ENCODE results near the gene PRKCA.

Gene PRKCA

DNA sequence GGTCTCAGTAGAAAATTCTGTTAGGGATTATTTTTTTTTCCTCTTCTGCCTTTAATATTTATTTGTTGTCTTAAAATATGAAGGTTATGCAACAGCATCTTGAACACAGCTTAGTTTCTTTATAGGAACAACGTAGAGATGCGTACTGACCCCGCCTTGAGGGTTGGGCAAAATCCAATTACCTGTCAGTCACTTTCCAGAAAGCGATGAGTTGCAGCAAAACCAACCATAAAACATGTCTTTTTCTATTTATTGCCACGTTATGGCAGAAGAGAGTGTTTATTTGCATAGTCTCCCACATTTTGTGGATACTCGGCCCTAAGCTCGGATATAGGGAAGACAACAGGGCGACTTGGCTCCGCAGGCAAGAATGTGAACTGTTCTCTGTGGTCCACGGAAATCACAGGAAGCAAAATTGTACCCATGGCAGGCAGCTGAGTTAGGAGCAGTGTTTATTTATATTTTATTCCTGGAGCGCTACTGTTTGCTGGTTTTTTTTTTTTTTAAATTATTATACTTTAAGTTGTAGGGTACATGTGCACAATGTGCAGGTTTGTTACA, 488.2 kb downstream of the PRKCA start:
- TF ChIP-seq, protein P1, sequence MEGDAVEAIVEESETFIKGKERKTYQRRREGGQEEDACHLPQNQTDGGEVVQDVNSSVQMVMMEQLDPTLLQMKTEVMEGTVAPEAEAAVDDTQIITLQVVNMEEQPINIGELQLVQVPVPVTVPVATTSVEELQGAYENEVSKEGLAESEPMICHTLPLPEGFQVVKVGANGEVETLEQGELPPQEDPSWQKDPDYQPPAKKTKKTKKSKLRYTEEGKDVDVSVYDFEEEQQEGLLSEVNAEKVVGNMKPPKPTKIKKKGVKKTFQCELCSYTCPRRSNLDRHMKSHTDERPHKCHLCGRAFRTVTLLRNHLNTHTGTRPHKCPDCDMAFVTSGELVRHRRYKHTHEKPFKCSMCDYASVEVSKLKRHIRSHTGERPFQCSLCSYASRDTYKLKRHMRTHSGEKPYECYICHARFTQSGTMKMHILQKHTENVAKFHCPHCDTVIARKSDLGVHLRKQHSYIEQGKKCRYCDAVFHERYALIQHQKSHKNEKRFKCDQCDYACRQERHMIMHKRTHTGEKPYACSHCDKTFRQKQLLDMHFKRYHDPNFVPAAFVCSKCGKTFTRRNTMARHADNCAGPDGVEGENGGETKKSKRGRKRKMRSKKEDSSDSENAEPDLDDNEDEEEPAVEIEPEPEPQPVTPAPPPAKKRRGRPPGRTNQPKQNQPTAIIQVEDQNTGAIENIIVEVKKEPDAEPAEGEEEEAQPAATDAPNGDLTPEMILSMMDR (IDR thresholded peaks at IDR 0.05; ENCODE audit: extremely low read depth, missing control alignments), result no peak
- DNase-seq (ENCODE audit: low spot score), result no peak

DNA sequence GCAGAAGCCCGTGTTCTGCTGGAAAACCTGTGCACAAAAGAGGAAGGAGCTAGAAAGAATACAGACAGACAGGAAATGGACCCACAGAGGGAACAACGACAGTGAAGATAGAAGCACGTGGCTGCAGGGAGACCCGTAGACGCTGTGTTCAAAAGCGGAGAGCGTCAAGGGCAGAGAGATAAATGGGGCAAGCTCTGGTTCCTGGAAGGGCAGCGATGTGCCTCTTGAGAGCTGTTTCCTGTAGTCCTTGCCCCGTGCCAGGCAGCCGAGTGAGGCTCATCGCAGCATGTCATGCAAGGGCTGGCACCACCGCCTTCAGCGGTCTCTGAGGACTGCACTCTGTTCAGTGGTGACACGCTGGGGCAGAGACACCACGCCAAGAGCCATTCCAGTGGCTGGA, 488.9 kb downstream of the PRKCA start:
- TF ChIP-seq, protein P1 (IDR thresholded peaks at IDR 0.05; ENCODE audit: extremely low read depth, missing control alignments), result no peak
- no peak for DNase-seq (ENCODE audit: low spot score)

DNA sequence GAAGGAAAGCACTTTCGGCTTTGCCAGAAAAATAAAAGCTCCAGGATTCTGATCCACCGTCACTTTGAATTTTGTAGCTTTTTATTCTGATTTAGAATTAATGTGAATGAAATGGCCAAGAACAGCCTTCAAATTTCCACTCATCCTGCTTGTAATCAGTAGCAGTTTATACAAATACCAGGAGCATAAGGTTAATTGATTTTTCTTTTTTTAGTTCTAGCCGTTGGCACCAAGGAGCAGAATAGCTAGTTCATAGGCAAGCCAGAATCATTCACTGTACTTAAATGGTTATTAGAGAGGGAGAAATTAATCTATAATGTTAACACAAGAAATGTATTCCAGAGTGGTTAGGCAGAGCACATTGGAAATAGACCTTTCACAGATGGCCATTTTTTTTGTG, 491.4 kb downstream of the PRKCA start:
- TF ChIP-seq, protein P1 (IDR thresholded peaks at IDR 0.05; ENCODE audit: extremely low read depth, missing control alignments), result no peak
- DNase-seq (ENCODE audit: low spot score), result no peak

DNA sequence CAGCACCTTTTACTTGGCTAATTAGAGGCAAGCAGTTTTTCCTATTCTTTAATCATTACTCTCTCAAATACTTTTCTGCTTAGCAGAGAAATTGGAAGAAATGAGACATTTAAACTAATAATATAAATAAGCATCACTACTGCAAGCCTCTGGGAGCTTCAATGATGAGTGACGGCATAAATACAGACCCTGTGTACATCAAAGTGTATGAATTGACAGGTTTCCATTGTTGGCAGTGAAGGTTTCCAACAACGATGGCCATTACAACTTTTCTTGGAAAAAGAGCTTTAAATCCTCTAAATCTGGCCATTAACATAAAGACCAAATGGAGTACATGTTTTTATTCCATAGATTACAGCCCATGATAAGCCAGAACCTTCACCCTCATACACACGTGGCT, 493.1 kb downstream of the PRKCA start:
- DNase-seq (ENCODE audit: low spot score), result no peak
- TF ChIP-seq, protein P1 (IDR thresholded peaks at IDR 0.05; ENCODE audit: extremely low read depth, missing control alignments), result no peak

DNA sequence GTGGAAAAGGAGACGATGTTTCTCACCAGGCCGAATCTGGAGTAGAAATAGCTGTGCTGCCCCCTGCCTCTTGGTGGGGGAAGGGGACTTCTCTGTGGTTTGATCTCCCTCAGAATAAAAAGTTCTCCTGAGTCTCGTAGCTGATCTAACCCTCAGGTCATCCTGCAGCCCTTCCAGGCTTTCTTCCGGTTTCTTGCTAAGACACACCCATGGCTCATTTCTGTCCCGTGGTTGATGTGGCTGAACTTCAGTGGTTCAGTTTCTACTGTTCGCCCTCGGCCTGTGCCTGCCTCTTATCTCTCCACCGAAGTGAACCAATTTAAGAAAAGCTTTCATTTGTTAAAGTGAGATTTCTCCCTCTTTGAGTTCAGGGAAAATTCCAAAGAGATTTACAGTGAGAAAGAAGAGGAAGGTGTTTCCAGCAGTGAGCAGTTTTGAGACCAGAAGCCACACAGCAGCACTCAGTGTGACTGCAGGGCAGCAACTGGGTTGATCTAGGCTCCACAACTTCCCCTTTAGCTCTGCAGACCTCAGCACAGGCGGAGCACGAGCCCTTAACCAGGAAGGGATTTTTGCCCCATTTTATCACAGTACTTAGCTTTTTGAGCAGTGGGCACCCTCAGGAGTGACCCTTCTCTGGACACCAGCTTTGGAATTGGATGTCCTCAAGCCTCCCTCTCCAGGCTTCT, 497.6 kb downstream of the PRKCA start:
- DNase-seq (ENCODE audit: low spot score), result no peak
- TF ChIP-seq, protein P1 (IDR thresholded peaks at IDR 0.05; ENCODE audit: extremely low read depth, missing control alignments), result no peak

DNA sequence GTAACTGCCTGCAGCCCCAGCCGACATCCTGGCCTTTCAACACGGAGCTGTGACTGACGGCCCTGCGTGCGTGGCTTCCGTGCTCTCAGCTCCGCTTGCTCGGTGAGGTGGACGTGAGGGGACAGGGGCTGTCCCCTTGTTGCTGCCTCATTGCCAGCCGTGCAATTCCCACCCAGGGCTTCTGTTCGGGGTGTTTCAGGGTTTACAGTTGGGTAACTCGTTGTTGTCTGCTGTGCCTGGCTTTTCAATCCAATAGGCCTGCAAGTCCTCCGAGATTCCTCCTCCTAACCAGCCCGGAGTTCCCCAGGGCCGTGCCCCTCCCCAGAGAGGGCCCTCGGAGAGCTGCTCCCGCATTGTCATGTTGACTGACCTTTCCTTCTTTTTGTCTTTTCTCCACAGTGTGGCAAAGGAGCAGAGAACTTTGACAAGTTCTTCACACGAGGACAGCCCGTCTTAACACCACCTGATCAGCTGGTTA, 501.1 kb downstream of the PRKCA start:
- no peak for DNase-seq (ENCODE audit: low spot score)
- TF ChIP-seq, protein P1 (IDR thresholded peaks at IDR 0.05; ENCODE audit: extremely low read depth, missing control alignments), result no peak

DNA sequence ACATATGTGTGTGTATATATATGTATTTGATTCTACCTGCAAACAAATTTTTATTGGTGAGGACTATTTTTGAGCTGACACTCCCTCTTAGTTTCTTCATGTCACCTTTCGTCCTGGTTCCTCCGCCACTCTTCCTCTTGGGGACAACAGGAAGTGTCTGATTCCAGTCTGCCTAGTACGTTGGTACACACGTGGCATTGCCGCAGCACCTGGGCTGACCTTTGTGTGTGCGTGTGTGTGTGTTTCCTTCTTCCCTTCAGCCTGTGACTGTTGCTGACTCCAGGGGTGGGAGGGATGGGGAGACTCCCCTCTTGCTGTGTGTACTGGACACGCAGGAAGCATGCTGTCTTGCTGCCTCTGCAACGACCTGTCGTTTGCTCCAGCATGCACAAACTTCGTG, 503.2 kb downstream of the PRKCA start:
- no peak for DNase-seq (ENCODE audit: low spot score)
- TF ChIP-seq, protein P1 (IDR thresholded peaks at IDR 0.05; ENCODE audit: extremely low read depth, missing control alignments), result no peak

All from GM20000 (cell line).